ENCODE results near the gene NFATC1.

The NFATC1 gene

GRCh38 chr18:79572848-79573451 is 177.2 kb downstream of the NFATC1 start:
- no peak for DNase-seq (ENCODE audit: low read depth)

GRCh38 chr18:79573921-79574491 is 178.3 kb downstream of the NFATC1 start:
- DNase-seq (ENCODE audit: low read depth) = no peak

GRCh38 chr18:79574938-79575525 is 179.3 kb downstream of the NFATC1 start:
- DNase-seq (ENCODE audit: low read depth) = no peak

- no peak for DNase-seq (ENCODE audit: low read depth)
Observed at GRCh38 chr18:79575891-79576685, 180.4 kb downstream of the NFATC1 start.

- no peak for DNase-seq (ENCODE audit: low read depth)
Observed at GRCh38 chr18:79576686-79577351, 181.1 kb downstream of the NFATC1 start.

- DNase-seq (ENCODE audit: low read depth) = no peak
Observed at GRCh38 chr18:79577451-79578395, 182.0 kb downstream of the NFATC1 start.

- no peak for DNase-seq (ENCODE audit: low read depth)
Observed at GRCh38 chr18:79578396-79579260, 182.9 kb downstream of the NFATC1 start.
